EL (cell line): ENCODE results near the gene EVC.

Source experiments
- DNase-seq: peaks from one replicate; pipeline ENCODE4 v3.0.0-alpha.2; 2016

The EVC gene

GRCh38 chr4:5710961-5711478, at the start of gene EVC:
Gene EVC (plus strand): TSS chr4:5711201. CDS start chr4:5711381, 180 bp downstream.
- DNase-seq = peak; percentile 85

- no peak for DNase-seq
Observed at GRCh38 chr4:5661237-5661636, 49.8 kb upstream of the EVC start.

GRCh38 chr4:5662555-5662954, 48.4 kb upstream of the EVC start:
- no peak for DNase-seq

- DNase-seq = no peak
Observed at GRCh38 chr4:5664778-5665177, 46.2 kb upstream of the EVC start.

GRCh38 chr4:5666741-5667140, 44.3 kb upstream of the EVC start:
- no peak for DNase-seq

- DNase-seq = no peak
Observed at GRCh38 chr4:5676763-5677162, 34.2 kb upstream of the EVC start.

GRCh38 chr4:5678977-5679376, 32.0 kb upstream of the EVC start:
- DNase-seq = peak; percentile 67

- no peak for DNase-seq
Observed at GRCh38 chr4:5683566-5683965, 27.4 kb upstream of the EVC start.

- no peak for DNase-seq
Observed at GRCh38 chr4:5685296-5685695, 25.7 kb upstream of the EVC start.

GRCh38 chr4:5686338-5686737, 24.7 kb upstream of the EVC start:
- no peak for DNase-seq

GRCh38 chr4:5689065-5689464, 21.9 kb upstream of the EVC start:
- no peak for DNase-seq

- no peak for DNase-seq
Observed at GRCh38 chr4:5691491-5692132, 19.4 kb upstream of the EVC start.

GRCh38 chr4:5693871-5694270, 17.1 kb upstream of the EVC start:
- DNase-seq = no peak

- no peak for DNase-seq
Observed at GRCh38 chr4:5696341-5696740, 14.7 kb upstream of the EVC start.

- no peak for DNase-seq
Observed at GRCh38 chr4:5700459-5700858, 10.5 kb upstream of the EVC start.

GRCh38 chr4:5701971-5702370, 9.0 kb upstream of the EVC start:
- DNase-seq = no peak

GRCh38 chr4:5703831-5704230, 7.2 kb upstream of the EVC start:
- DNase-seq = no peak

- DNase-seq = no peak
Observed at GRCh38 chr4:5704276-5704675, 6.7 kb upstream of the EVC start.

GRCh38 chr4:5705647-5706320, 5.2 kb upstream of the EVC start:
- DNase-seq = no peak

- DNase-seq = peak; percentile 6
Observed at GRCh38 chr4:5706486-5707290, 4.3 kb upstream of the EVC start.

- no peak for DNase-seq
Observed at GRCh38 chr4:5707366-5707765, 3.6 kb upstream of the EVC start.

GRCh38 chr4:5707778-5708448, 3.1 kb upstream of the EVC start:
- DNase-seq = peak; percentile 23
